ENCODE data around the gene H2AZ2.

Gene H2AZ2

DNA sequence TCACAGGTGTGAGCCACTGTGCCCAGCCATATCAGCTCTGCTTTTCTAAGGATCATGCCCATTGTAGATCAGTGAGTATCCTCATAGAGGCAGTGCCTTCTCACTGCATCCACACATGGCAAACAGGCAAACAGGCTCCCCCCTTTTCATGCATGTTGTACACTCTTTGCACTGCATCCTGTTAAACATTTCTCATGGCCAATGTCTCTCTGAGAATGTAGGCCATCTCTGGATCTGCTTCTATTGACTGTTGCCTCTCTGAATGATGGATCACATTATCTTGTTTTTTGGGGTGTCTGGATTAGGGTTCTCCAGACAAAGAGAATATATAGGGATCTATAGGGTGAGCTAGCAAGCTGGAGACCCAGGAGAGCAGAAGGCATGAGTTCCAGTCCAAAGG is 64.5 kb downstream of the H2AZ2 start:
- TF ChIP-seq, protein P1, sequence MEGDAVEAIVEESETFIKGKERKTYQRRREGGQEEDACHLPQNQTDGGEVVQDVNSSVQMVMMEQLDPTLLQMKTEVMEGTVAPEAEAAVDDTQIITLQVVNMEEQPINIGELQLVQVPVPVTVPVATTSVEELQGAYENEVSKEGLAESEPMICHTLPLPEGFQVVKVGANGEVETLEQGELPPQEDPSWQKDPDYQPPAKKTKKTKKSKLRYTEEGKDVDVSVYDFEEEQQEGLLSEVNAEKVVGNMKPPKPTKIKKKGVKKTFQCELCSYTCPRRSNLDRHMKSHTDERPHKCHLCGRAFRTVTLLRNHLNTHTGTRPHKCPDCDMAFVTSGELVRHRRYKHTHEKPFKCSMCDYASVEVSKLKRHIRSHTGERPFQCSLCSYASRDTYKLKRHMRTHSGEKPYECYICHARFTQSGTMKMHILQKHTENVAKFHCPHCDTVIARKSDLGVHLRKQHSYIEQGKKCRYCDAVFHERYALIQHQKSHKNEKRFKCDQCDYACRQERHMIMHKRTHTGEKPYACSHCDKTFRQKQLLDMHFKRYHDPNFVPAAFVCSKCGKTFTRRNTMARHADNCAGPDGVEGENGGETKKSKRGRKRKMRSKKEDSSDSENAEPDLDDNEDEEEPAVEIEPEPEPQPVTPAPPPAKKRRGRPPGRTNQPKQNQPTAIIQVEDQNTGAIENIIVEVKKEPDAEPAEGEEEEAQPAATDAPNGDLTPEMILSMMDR (conservative IDR thresholded peaks at IDR 0.05; ENCODE audit: control insufficient read depth, insufficient read depth, low read depth, low read length) = no peak
- no peak overlapping the region for H3K4me3 ChIP-seq (ENCODE audit: control insufficient read depth, low read depth, low read length)
- DNase-seq (ENCODE audit: low read depth) = no peak

DNA sequence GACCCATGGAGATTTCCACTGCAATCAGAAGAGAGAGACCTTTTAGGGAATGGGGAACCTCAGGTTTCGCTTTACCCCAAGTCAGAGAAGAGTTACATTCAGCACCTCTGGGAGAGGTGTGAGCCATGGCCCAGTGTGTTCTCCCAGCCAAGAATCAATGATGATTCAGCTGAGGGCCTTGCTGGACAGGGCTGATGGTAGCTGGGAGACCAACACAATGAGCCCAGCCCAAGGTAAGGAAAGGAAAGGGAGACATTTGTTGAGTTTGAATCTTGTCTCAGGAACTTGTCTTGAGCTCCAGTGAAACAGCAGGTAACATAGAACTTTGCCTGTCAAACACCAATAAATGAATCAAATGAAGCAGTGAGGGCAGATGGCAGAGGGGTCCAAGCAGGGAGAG is 65.4 kb downstream of the H2AZ2 start:
- TF ChIP-seq, protein P1 (conservative IDR thresholded peaks at IDR 0.05; ENCODE audit: control insufficient read depth, insufficient read depth, low read depth, low read length) = no peak
- H3K4me3 ChIP-seq (ENCODE audit: control insufficient read depth, low read depth, low read length) = no peak overlapping the region
- DNase-seq (ENCODE audit: low read depth) = no peak
